GM19467 (cell line): ENCODE measurements around the gene ANGEL1.
A peak's percentile ranks its signal among the peaks of the same experiment; 100 is the strongest.

Source experiments
- ATAC-seq: cut with Tn5 transposase; IDR thresholded peaks from one replicate; pipeline ENCODE4 v1.9.1; 2021; ENCODE audit warnings: mild to moderate bottlenecking, moderate library complexity; ENCODE audit not compliant: unreplicated experiment

The ANGEL1 gene

GRCh38 chr14:76767681-76768656 is 44.7 kb downstream of the ANGEL1 start:
- ATAC-seq, result peak; percentile 83

- no peak for ATAC-seq
Observed at GRCh38 chr14:76765461-76765931, 47.2 kb downstream of the ANGEL1 start.

GRCh38 chr14:76763096-76764041 is 49.3 kb downstream of the ANGEL1 start:
- no peak for ATAC-seq

GRCh38 chr14:76762411-76763095 is 50.1 kb downstream of the ANGEL1 start:
- no peak for ATAC-seq

- peak; percentile 14 for ATAC-seq
Observed at GRCh38 chr14:76761960-76762410, 50.7 kb downstream of the ANGEL1 start.

- peak; percentile 82 for ATAC-seq
Observed at GRCh38 chr14:76761136-76761959, 51.3 kb downstream of the ANGEL1 start, which contains the start of gene VASH1. TSS of gene VASH1 (plus strand) at chr14:76761468. CDS start at chr14:76762822, 1,354 bp downstream.

GRCh38 chr14:76760331-76761135 is 52.1 kb downstream of the ANGEL1 start:
- no peak for ATAC-seq

GRCh38 chr14:76759589-76759988 is 53.1 kb downstream of the ANGEL1 start:
- no peak for ATAC-seq

- no peak for ATAC-seq
Observed at GRCh38 chr14:76756371-76756750, 56.3 kb downstream of the ANGEL1 start.

GRCh38 chr14:76755610-76756370 is 56.9 kb downstream of the ANGEL1 start:
- no peak for ATAC-seq

GRCh38 chr14:76754586-76754985 is 58.1 kb downstream of the ANGEL1 start:
- no peak for ATAC-seq

GRCh38 chr14:76753541-76754198 is 59.0 kb downstream of the ANGEL1 start:
- ATAC-seq, result no peak

GRCh38 chr14:76752744-76753143 is 59.9 kb downstream of the ANGEL1 start:
- ATAC-seq, result no peak

GRCh38 chr14:76742966-76743365 is 69.7 kb downstream of the ANGEL1 start:
- ATAC-seq, result no peak

GRCh38 chr14:76742185-76742584 is 70.5 kb downstream of the ANGEL1 start:
- ATAC-seq, result no peak

- ATAC-seq, result no peak
Observed at GRCh38 chr14:76741074-76741473, 71.6 kb downstream of the ANGEL1 start.
